ENCODE results near the gene NFYB.

GRCh38 chr12:104105461-104105860 is 32.5 kb downstream of the NFYB start:
- TF ChIP-seq POLR2A (IDR thresholded peaks at IDR 0.05) (no peak), CTCF (IDR thresholded peaks at IDR 0.05) (no peak)

Measured in right lobe of liver (tissue), 4 donors.